ENCODE data around the gene P2RX4. TPM values are rescaled to one million over a fixed set of nuclear protein-coding genes. Genes with fewer than 3 reads are reported as not detected.
"Not testable (repeated sequence)": the region's sequence is repeated elsewhere in the genome, so short reads cannot be mapped to it uniquely, and the experiment has no call there.

P2RX4 gene
- total RNA-seq, 2 donors from 2014 or later = 10.1 to 11.7 TPM

- intact Hi-C loops (cut with DNase I) = no loop called here
- DNase-seq (no peak), ATAC-seq (no peak)
Observed at GRCh38 chr12:121238086-121238485, 28.2 kb downstream of the P2RX4 start.

- DNase-seq = no peak
- no peak for ATAC-seq
- intact Hi-C loops (cut with DNase I) = no loop called here
Observed at GRCh38 chr12:121238604-121239350, 28.8 kb downstream of the P2RX4 start.

- ATAC-seq (peak in 1 of 2 donors; percentile 6), DNase-seq (no peak)
- intact Hi-C loops (cut with DNase I) = no loop called here
Observed at GRCh38 chr12:121239351-121240061, 29.6 kb downstream of the P2RX4 start.

- DNase-seq (no peak), ATAC-seq (no peak)
- intact Hi-C loops (cut with DNase I) = no loop called here
Observed at GRCh38 chr12:121240062-121240420, 30.1 kb downstream of the P2RX4 start.

- DNase-seq = peak; percentile 86
- intact Hi-C loops (cut with DNase I) = no loop called here
- peak; percentile 81 to 86 for ATAC-seq
Observed at GRCh38 chr12:121240484-121241101, 30.7 kb downstream of the P2RX4 start.

GRCh38 chr12:121241156-121241970 is 31.4 kb downstream of the P2RX4 start:
- no peak for DNase-seq
- intact Hi-C loops (cut with DNase I) = no loop called here
- ATAC-seq = peak; percentile 16

- ATAC-seq (no peak), DNase-seq (no peak)
- intact Hi-C loops (cut with DNase I) = no loop called here
Observed at GRCh38 chr12:121245031-121245430, 35.1 kb downstream of the P2RX4 start.

GRCh38 chr12:121245951-121246350 is 36.0 kb downstream of the P2RX4 start:
- intact Hi-C loops (cut with DNase I) = no loop called here
- ATAC-seq (no peak), DNase-seq (no peak)

GRCh38 chr12:121246893-121247557 is 37.1 kb downstream of the P2RX4 start:
- ATAC-seq = no peak
- no peak for DNase-seq
- intact Hi-C loops (cut with DNase I) = no loop called here

- DNase-seq (no peak), ATAC-seq (no peak)
- intact Hi-C loops (cut with DNase I) = no loop called here
Observed at GRCh38 chr12:121248622-121249021, 38.7 kb downstream of the P2RX4 start.

GRCh38 chr12:121250359-121250758 is 40.4 kb downstream of the P2RX4 start:
- no peak for DNase-seq
- intact Hi-C loops (cut with DNase I) = no loop called here
- no peak for ATAC-seq

GRCh38 chr12:121251838-121252237 is 41.9 kb downstream of the P2RX4 start:
- intact Hi-C loops (cut with DNase I) = no loop called here
- no peak for DNase-seq
- ATAC-seq = no peak

GRCh38 chr12:121252712-121253345 is 42.9 kb downstream of the P2RX4 start:
- DNase-seq (no peak), ATAC-seq (no peak)
- intact Hi-C loops (cut with DNase I) = no loop called here

- ATAC-seq (no peak), DNase-seq (no peak)
- intact Hi-C loops (cut with DNase I) = no loop called here
Observed at GRCh38 chr12:121253638-121254335, 43.9 kb downstream of the P2RX4 start.

- no peak for DNase-seq
- ATAC-seq = no peak
- intact Hi-C loops (cut with DNase I) = no loop called here
Observed at GRCh38 chr12:121255433-121255832, 45.5 kb downstream of the P2RX4 start.

- ATAC-seq; intact Hi-C loops (cut with DNase I); DNase-seq: not testable (repeated sequence)
Observed at GRCh38 chr12:121257704-121258449, 47.9 kb downstream of the P2RX4 start.

- intact Hi-C loops (cut with DNase I) = no loop called here
- ATAC-seq = no peak
Observed at GRCh38 chr12:121259074-121259473, 49.1 kb downstream of the P2RX4 start.

More at GRCh38 chr12:121259074-121259473, 49.1 kb downstream of the P2RX4 start:
- DNase-seq = no peak

Measured in left cardiac atrium (tissue), 4 donors.